ENCODE results near the gene DMWD. TPM values are rescaled to one million over a fixed set of nuclear protein-coding genes. Genes with fewer than 3 reads are reported as not detected.
"Not testable (repeated sequence)": the region's sequence is repeated elsewhere in the genome, so short reads cannot be mapped to it uniquely, and the experiment has no call there.

DMWD gene
- total RNA-seq, 2 experiments from 2014 or later = 29.5 to 30.7 TPM

GRCh38 chr19:45804140-45804958 is 11.7 kb upstream of the DMWD start:
- no peak overlapping the region for H3K27ac Mint-ChIP-seq
- H3K27me3 Mint-ChIP-seq = peaks cover 25% of the 10 kb centered on the region
- no peak overlapping the region for H3K4me3 Mint-ChIP-seq
- no peaks in the 10 kb centered on the region for H3K9me3 Mint-ChIP-seq
- H3K4me1 Mint-ChIP-seq = peaks cover under 1% of the 10 kb centered on the region
- H3K36me3 Mint-ChIP-seq = no peaks in the 10 kb centered on the region
- no peak for DNase-seq

GRCh38 chr19:45801603-45802175 is 9.0 kb upstream of the DMWD start:
- Mint-ChIP-seq H3K4me1 (peaks cover 6% of the 10 kb centered on the region), H3K9me3 (no peaks in the 10 kb centered on the region), H3K4me3 (no peak overlapping the region), H3K27ac (no peak overlapping the region), H3K27me3 (peaks cover 48% of the 10 kb centered on the region), H3K36me3 (no peaks in the 10 kb centered on the region)
- DNase-seq = no peak

DNA sequence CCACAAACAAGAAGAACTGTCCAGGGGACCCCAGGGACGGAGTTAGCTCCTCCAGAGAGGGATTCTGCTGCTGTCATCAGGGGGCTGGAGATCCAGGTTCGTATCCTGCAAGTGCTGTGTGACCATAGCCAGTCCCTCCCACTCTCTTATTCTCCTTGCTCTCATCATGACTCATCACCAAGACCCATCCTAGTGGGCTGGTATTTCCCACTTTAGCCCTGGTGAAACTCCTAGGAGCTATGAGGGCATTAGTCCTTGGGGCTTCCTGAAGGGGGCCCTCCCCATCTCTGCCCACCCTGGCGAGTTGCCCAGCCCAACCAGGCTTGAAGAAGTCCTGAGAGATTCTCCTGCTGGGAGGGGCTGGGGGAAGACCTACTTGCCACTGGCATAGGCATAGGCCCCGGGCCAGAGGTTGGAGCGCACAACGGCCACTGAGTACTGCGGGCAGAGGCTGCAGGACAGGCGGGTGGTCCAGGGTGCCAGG is 7.5 kb upstream of the DMWD start:
- H3K4me3 Mint-ChIP-seq = no peak overlapping the region

GRCh38 chr19:45799541-45799940 is 6.9 kb upstream of the DMWD start:
- H3K4me3 Mint-ChIP-seq, H3K9me3 Mint-ChIP-seq, H3K36me3 Mint-ChIP-seq, H3K4me1 Mint-ChIP-seq, H3K27ac Mint-ChIP-seq, DNase-seq: not testable (repeated sequence)
- peaks cover 65% of the 10 kb centered on the region for H3K27me3 Mint-ChIP-seq

More for the DNA sequence above, 7.5 kb upstream of the DMWD start:
- peaks cover 60% of the 10 kb centered on the region for H3K27me3 Mint-ChIP-seq
- peaks cover 6% of the 10 kb centered on the region for H3K4me1 Mint-ChIP-seq
- no peaks in the 10 kb centered on the region for H3K9me3 Mint-ChIP-seq
- DNase-seq = no peak
- H3K36me3 Mint-ChIP-seq = no peaks in the 10 kb centered on the region
- no peak overlapping the region for H3K27ac Mint-ChIP-seq

- Mint-ChIP-seq H3K9me3 (no peaks in the 10 kb centered on the region), H3K27ac (no peak overlapping the region), H3K27me3 (peaks cover 68% of the 10 kb centered on the region), H3K4me1 (peaks cover 7% of the 10 kb centered on the region), H3K36me3 (no peaks in the 10 kb centered on the region), H3K4me3 (no peak overlapping the region)
- peak; percentile 62 for DNase-seq
These were observed 6.4 kb upstream of the DMWD start for GRCh38 chr19:45798995-45799517.

DNA sequence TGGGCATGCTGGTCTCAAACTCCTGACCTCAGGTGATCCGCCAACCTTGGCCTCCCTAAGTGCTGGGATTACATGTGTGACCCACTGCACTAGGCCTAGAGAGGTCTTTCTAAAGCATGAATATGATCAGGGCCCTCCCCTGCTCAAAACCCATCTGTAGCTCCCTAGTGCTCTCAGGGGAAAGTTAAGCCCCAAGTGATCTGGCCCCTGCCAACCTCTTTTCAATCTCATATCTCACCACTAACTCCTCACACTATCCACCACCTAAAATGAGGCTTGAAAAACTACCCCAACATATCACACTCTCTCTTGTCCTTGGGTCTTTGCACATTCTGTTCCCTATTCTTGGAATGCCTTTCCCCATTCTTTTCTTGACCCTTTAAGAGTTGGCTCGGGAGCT is 2.0 kb upstream of the DMWD start:
- Mint-ChIP-seq H3K27me3 (peaks cover 65% of the 10 kb centered on the region), H3K4me3 (no peak overlapping the region), H3K9me3 (no peaks in the 10 kb centered on the region), H3K36me3 (peaks cover 10% of the 10 kb centered on the region), H3K4me1 (peaks cover 34% of the 10 kb centered on the region), H3K27ac (no peak overlapping the region)
- no peak for DNase-seq

GRCh38 chr19:45793876-45794275 is 1.2 kb upstream of the DMWD start:
- Mint-ChIP-seq H3K27me3 (peaks cover 67% of the 10 kb centered on the region), H3K36me3 (peaks cover 18% of the 10 kb centered on the region), H3K4me3 (peak overlapping the region; percentile 22), H3K9me3 (no peaks in the 10 kb centered on the region), H3K27ac (no peak overlapping the region), H3K4me1 (peaks cover 31% of the 10 kb centered on the region)
- no peak for DNase-seq

DNA sequence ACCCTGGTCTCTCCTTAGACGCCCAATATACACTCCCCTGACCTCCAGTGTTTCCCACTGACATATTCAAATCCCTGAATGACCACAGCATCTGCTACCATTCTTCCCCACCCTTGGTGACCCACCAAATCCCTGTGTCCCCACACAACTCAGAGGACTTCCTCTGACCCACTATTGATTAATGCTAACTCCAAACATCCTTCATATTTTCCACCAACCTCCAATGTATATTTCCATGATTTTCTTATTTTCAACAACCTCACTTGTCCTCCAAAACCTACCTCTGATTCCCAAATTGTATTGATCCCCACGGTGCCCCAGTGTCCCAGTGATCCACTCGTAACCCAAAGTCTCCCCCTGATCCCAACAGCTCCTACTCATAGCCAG is 526 bp upstream of the DMWD start:
- no peaks in the 10 kb centered on the region for H3K9me3 Mint-ChIP-seq
- peak overlapping the region; percentile 82 for H3K27ac Mint-ChIP-seq
- H3K27me3 Mint-ChIP-seq = peaks cover 65% of the 10 kb centered on the region
- H3K4me3 Mint-ChIP-seq = peak overlapping the region; percentile 72
- peaks cover 25% of the 10 kb centered on the region for H3K36me3 Mint-ChIP-seq
- H3K4me1 Mint-ChIP-seq = peaks cover 28% of the 10 kb centered on the region
- DNase-seq = no peak

DNA sequence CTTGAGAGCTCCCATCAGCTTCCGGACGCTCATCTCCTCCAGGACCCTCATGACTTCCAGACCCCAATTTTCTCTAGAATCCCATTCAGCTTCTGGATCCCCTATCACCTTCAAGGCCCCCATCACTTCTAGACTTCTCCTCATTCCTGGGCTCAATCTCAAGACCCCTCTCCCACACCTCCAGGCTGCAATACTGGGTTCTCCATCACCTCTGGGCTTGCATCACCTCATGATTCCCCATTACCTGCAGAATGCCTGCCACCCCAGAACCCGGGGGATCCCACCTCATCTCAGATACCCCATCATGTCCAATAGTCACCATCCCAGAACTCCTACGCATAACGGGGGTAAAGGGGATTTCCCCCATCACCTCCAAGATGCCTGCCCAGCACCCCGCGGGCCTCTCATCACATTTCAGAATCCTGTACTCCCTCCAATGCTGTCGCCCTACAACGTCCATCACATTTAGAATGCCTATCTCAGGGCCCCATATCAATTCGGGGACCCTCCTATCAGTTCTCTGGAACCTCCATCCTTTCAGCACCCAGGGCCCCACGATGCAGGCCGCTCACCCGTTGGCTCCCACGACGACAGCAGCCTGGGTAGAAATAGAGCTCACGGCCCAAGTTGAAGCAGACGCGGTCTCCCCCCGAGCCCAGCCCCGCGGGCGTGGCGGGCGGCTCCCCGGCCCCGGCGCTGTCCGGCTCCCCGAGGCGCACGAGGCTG is 738 bp downstream of the DMWD start:
- DNase-seq = peak; percentile 33
- Mint-ChIP-seq H3K4me1 (peaks cover 28% of the 10 kb centered on the region), H3K4me3 (peak overlapping the region; percentile 88), H3K9me3 (no peaks in the 10 kb centered on the region), H3K27me3 (peaks cover 58% of the 10 kb centered on the region), H3K27ac (peak overlapping the region; percentile 83), H3K36me3 (peaks cover 33% of the 10 kb centered on the region)

DNA sequence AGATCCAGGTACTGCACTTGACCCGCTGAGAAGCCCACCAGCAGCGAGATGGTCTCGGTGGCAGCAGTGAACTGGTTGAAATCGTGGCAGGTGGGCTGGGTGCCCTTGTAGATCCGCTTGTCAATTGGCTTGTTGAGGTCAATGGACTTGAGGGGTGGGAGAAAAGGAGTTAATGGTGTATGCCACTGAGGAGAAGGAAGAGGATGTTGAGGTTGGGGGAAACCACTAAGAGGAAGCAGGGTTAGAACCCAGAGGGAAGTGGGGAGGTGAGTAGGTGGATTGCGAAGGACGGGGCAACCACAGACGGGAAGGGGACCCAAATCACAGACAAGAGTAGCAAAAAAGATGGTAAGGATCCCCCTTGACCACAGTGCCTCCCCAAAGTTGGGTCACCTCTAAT is 1.7 kb downstream of the DMWD start:
- H3K27me3 Mint-ChIP-seq = peaks cover 48% of the 10 kb centered on the region
- no peak overlapping the region for H3K27ac Mint-ChIP-seq
- H3K4me1 Mint-ChIP-seq = peaks cover 28% of the 10 kb centered on the region
- H3K36me3 Mint-ChIP-seq = peaks cover 38% of the 10 kb centered on the region
- DNase-seq = no peak
- H3K9me3 Mint-ChIP-seq = no peaks in the 10 kb centered on the region
- H3K4me3 Mint-ChIP-seq = peak overlapping the region; percentile 88

GRCh38 chr19:45789035-45789786 is 3.4 kb downstream of the DMWD start:
- H3K9me3 Mint-ChIP-seq = no peaks in the 10 kb centered on the region
- peaks cover 28% of the 10 kb centered on the region for H3K4me1 Mint-ChIP-seq
- H3K36me3 Mint-ChIP-seq = peaks cover 38% of the 10 kb centered on the region
- peaks cover 32% of the 10 kb centered on the region for H3K27me3 Mint-ChIP-seq
- no peak overlapping the region for H3K27ac Mint-ChIP-seq
- DNase-seq = no peak
- H3K4me3 Mint-ChIP-seq = no peak overlapping the region

- H3K4me3 Mint-ChIP-seq = no peak overlapping the region
- peaks cover 35% of the 10 kb centered on the region for H3K36me3 Mint-ChIP-seq
- H3K4me1 Mint-ChIP-seq = peaks cover 9% of the 10 kb centered on the region
- no peak overlapping the region for H3K27ac Mint-ChIP-seq
- H3K9me3 Mint-ChIP-seq = no peaks in the 10 kb centered on the region
- no peak for DNase-seq
- H3K27me3 Mint-ChIP-seq = peaks cover 22% of the 10 kb centered on the region
These were observed 6.1 kb downstream of the DMWD start for GRCh38 chr19:45786533-45786894.

DNA sequence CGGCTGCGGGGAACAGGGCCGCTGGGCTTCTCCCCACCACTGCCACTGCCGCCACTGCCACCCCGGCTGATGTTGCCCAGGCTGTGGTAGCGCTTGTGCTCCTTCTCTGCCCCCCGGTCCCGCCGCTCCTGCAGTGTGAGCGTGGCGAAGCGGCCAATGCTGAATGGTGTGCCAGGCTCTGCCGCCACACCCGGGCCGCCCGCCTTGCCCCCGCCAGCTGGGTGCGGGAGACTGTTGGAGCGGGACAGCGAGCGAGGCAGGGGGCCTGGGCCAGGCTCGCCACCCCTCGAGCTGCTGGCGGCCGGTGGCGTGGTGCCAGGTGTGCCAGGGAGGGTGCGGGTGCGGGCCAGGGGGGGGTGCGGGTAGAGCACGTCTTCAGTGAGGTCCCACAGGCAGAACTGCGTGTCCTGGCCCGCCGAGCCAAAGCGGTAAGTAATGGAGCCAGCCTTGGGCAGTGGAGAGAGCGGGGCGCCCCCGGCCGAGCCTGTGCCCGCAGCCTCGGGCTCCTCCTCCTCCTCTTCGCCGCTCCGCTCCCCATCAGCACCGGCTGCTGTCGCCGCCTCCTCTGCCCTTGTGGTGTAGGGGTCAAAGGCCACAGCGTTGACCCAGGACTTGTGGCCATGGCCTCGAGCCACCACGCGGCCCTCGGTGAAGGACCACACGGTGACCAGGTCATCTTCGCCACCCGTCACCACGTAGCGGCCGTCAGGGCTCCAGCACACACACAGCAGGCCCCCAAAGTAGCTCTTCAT is 6.7 kb downstream of the DMWD start:
- Mint-ChIP-seq H3K27ac (no peak overlapping the region), H3K9me3 (no peaks in the 10 kb centered on the region), H3K4me3 (no peak overlapping the region), H3K27me3 (peaks cover 26% of the 10 kb centered on the region), H3K36me3 (peaks cover 35% of the 10 kb centered on the region), H3K4me1 (peaks cover 4% of the 10 kb centered on the region)
- DNase-seq = no peak

DNA sequence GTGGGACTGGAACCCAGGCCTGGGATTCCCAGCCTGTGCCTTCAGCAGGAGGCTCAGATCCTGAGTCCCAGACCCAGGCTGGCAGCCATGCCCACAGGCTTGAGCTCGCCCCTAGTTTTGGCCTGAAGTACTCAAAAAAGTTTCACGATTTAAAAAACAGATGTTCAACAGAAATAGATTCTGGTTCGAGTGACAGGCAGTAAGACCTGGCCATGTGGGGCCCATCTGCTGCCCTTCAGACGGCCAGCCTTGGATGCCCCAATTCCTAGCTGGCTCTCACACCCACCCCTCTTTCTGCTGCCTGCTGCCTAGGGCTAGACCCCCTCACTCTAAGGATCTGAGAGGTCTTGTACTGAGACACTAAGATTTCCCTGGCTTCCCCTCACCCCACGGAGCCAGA is 7.5 kb downstream of the DMWD start:
- Mint-ChIP-seq H3K27ac (no peak overlapping the region), H3K4me3 (no peak overlapping the region), H3K36me3 (peaks cover 31% of the 10 kb centered on the region), H3K9me3 (no peaks in the 10 kb centered on the region), H3K27me3 (peaks cover 34% of the 10 kb centered on the region), H3K4me1 (no peaks in the 10 kb centered on the region)
- no peak for DNase-seq

Measured in activated naive CD8-positive, alpha-beta T cell treated with anti-CD3 and anti-CD28 coated beads for 36 hours (primary cell).